CD4-positive, alpha-beta T cell treated with Interleukin-6 at 100 ng/mL for 8 hours (primary cell): ENCODE results near the gene SIPA1L3.
"Not testable (repeated sequence)": the region's sequence is repeated elsewhere in the genome, so short reads cannot be mapped to it uniquely, and the experiment has no call there.

Source experiments
- DNase-seq: peaks from one replicate; pipeline ENCODE4 v3.0.0-alpha.2; 2020; ENCODE audit warnings: mixed read lengths, low spot score

SIPA1L3 gene

DNA sequence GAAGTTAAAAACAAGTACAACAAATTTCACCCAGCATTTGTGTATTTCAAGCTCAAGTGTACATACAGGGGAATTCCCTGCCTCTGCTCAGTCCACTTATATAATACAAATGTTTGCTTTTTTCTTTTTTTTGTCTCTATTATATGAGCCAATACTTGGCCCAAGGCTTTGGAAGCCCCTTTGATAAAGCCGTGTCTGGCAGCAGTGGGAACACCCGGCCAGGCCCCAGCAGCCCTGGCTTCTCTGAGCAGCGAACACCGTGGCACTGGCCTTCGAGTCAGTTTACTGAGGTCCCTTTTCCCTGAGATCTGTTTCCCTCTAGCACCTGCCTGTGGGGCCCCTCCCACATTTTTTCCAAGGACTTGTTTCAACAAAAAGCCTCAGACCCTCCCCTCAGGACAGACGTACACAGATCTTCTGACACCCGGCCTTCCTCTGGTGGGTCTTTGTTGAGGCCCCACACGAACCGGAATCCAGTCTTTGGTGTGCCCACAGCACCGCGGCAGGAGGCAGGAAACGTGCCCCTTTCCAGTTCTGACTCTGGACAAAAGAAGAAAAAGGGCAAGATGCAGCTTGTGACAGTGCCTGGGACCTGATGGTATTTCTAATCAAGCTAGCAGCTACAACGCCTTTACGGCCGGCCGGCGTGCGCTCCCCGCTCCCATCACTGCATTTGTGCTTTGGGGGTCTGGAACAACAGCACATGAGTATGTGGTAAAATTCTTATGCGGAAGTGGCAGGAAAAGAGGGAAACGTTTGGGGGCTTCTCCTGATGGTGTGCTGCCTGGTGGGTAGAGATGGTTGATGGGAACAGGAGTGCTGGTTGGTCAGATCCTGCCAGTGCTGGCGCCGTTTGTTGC is 13.8 kb downstream of the SIPA1L3 start:
- DNase-seq, result no peak

- not testable (repeated sequence) for DNase-seq
Observed at GRCh38 chr19:37924573-37924972, 17.6 kb downstream of the SIPA1L3 start.

DNA sequence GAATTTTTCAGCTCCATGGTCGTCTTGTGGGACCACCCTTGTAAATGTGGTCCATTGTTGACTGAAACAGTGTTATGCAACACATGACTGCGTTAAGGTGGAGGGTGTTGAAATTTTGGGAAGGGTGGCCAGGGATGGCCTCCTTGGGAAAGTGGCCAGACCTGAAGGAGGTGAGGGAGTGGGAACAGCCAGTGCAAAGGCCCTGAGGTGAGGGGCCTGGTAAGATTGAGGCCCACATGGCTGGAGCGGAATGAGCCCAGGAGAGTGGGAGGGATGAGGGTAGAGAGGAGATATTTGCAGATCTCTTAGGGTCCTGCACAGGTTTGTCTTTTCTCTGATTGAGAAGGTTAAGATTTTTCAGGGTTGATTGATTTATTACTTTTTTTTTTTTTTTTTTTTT is 18.2 kb downstream of the SIPA1L3 start:
- DNase-seq, result no peak

DNA sequence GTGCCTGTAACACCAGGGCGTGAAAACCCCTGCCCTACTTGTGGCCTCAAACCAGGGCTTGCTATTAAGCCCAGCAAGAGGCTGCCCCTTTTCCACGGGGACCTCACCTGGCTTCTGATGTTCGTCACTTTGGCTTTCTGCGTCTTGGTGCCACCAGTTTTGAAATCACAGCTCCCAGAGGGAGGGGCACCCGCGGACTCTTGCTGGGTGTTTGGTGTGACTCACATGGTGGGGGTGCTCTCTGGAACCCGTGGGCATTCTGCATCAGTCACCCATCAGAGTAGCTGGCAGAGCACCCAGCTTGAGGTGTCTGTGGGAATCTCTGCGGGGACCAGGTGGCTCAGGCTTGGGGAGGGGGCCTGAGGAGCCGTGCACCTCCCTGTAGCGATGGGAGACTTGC is 19.2 kb downstream of the SIPA1L3 start:
- DNase-seq, result no peak

DNA sequence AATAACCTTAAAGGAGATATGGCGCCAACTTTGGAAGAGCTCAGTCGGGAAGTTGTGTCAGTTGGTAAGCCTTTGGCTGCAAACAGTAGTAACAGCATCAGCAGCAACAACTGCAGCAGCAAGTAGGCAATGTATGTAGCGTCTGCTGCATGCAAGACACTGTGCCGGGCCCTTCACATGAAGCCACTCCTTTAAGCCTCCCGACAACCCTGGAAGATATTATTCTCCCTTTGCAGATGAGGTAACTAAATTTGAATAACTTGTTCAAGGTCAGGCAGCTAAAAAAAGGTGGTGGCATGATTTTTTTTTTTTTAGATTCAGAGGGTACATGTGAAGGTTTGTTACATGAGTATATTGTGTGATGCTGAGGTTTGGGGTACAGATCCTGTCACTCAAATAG is 19.7 kb downstream of the SIPA1L3 start:
- DNase-seq, result no peak

DNA sequence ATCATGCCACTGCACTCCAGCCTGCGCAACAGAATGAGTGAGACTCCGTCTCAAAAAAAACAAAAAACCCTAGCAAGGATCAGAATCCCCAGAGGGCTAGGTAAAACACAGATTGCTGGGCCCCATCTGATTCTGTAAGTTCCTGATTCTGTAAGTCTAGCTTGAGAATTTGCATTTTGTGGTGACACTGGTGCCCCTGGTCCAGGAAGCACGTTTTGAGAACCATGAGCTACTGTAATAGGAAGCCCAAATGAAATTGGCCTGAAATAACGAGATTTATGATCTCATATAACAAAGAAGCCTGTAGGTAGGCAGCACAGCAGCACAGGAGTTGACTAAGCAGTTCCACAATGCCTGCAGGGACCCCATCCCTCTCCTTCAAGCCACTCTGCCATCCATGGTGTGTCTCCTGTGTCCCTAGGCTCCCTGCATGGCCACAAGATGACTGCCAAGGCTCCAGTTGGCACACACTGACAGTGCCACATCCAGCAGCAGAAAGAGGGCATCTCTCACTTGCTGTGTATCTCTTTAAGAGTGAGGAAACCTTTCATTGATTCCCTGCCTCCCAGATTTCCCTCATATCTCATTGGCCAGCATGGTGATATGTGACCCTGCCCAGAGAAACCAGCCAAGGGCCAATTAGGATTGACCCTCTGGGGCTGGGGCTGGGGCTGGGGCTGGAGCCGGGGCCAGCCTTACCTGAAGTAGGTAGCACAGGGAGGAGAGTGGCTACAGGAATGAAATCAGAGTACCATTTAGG is 21.7 kb downstream of the SIPA1L3 start:
- DNase-seq, result no peak

DNA sequence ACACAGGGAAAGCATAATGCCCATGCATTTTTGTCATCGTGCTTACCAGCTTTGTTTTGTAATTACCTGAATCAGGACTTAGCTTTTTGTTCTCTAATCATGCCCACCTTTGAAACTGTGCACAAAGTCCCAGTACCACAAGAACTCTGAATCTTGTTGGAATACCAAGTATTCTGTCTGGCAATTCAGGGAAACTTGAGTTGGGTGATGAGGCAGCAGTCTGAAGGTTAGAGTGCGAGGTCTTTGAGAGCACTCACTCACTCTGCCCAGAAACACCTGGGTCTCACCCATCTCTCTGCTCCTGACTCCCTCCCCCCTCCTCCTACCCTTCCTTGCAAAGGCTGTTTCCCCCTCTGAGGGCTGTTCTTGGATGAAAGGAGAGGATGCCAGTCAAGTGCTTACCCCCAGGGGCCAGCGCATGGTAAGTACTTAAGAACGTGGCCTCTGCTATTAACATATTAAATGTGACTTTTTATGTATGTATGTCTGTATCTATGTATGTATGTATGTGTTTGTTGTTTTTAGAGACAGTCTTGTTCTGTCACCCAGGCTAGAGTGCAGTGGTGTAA is 22.4 kb downstream of the SIPA1L3 start:
- no peak for DNase-seq

DNA sequence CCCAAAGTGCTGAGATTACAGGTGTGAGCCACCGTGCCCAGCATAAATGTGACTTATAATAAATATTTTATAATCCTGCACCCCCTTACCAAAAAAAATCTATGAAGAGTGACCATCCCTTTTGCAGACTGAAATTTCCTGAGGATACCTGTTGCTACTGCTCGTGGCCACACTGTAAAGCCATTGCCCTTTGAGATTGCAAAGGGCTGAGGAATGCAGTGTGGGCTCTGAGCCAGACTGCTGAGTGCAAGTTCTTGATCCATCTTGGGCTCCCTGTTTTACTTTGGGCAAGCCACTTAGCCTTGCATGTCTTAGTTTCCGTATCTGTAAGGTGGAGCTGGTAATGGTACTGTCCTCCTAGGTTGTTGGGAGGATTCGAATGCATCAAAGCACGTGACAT is 23.4 kb downstream of the SIPA1L3 start:
- no peak for DNase-seq

- DNase-seq, result no peak
Observed at GRCh38 chr19:37931881-37932655, 25.1 kb downstream of the SIPA1L3 start.

- no peak for DNase-seq
Observed at GRCh38 chr19:37932985-37933936, 26.3 kb downstream of the SIPA1L3 start.

DNA sequence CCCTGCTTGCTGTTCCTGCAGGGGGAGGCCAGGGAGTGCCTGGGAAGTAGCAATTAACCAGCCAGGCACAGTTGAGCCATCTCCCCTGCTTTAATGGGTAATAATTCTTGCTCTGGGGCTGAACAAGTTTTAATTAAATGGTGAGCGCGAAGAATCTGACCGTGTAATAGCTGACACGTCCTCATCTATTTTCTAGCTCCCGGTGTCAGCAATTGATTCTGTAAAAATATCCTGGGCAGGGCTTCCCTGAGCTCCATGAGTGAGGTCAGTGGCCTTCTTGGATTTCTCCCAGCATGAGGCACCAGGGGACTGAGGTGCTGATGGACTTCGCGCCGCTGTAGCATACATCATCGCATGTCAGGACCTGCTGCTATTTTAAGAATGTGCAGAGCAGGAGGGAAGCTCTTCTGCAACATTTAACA is 26.9 kb downstream of the SIPA1L3 start:
- DNase-seq, result no peak

DNA sequence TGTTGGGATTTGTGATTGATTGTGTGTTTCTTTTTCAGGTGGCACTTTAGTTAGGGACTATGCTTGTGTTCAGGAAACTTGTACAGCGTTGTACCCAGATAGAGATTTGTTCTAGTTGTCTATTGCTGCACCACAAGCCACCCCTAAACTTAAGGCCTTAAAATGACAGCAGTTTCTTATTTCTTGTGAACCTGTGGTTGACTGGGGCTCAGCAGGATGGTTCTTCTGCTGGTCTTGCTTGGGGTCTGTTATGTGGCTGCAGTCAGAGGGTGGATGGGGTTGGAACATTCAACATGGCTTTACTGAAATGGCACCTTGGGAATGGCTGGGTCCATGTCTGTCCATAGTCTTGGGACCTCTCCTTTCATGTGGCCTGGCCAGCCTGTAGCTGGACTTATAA is 28.3 kb downstream of the SIPA1L3 start:
- no peak for DNase-seq

GRCh38 chr19:37936166-37936565 is 29.2 kb downstream of the SIPA1L3 start:
- DNase-seq, result no peak

- no peak for DNase-seq
Observed at GRCh38 chr19:37936886-37937285, 29.9 kb downstream of the SIPA1L3 start.

GRCh38 chr19:37938353-37938752 is 31.3 kb downstream of the SIPA1L3 start:
- no peak for DNase-seq

DNA sequence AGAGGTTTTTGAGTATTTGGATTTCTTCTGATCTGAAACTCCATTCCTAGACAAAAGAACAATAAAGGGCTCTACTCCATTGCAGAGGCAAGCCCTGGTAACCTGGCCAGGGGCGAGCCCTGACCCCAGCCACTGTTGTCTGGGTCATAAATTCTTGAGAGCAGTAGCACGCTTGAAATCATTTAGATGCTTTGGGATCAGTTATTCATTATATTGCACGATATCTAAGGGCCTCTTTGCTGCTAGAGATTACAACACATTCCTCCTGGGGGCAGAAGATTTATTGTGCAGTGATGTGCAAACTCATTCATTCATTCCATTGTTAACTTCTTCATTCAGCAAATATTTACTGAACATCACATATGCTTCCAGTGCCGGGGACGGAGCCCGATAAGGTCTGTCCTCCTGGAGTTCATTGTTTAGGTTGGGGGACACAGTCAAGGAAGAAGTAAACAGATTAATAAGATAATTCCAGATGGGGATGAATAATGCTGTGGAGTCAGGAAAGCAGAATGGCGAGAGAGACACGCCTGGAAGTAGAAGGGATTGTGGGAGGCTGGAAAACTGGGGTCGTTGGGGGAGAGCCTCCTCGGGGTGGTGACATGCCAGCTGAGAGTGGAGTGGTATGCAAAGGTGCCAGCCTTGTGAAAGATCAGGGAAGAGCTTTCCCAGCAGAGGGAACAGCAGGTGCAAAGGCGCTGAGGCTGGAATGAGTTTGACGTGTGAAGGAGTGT is 34.9 kb downstream of the SIPA1L3 start:
- no peak for DNase-seq

DNA sequence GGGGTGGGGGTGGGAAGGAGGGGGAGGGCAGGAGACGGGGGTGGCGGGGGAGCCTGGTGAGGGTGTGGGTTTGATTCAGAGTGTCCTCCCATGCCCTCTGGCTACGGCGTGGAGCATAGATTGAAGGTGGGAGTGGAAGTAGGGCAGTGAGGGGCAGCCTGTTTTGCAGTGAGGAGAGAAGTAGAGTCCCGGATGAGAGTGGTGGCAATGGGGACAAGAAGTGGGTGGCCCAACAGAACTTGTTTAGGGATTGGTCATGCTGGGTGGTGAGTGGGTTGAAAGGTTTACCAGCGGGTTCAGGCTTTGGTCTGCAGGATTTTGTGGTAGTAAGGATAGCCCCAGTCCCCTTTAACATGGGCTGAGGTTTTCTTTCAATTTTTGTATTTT is 35.5 kb downstream of the SIPA1L3 start:
- DNase-seq, result no peak

GRCh38 chr19:37943480-37943879 is 36.5 kb downstream of the SIPA1L3 start:
- DNase-seq, result no peak

DNA sequence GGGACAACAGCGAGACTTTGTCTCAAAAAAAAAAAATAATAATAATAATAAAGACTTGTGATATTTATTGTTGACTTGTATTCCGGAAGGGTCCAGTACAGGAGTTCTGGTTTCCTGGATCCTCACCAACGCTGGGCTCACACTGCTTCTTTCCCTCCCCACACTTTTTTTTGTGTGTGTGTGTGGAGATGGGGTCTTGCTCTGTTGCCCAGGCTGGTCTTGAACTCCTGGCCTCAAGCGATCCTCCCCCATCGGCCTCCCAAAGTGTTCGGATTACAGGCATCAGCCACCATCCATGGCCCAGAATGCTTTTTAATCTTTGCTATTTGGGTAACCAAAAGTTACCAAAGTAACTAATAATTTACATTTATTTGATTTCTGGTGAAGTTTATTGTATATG is 39.1 kb downstream of the SIPA1L3 start:
- DNase-seq, result no peak

GRCh38 chr19:37947778-37948177 is 40.8 kb downstream of the SIPA1L3 start:
- no peak for DNase-seq
